Loucy (cell line): ENCODE results near the gene IGDCC3.

Source experiments
- H2AFZ ChIP-seq: fragments of 200-600 bp; sonication (generic); 2 replicates; pipeline ENCODE4 v1.6.0; 2016; ENCODE audit warnings: antibody characterized with exemption, mild to moderate bottlenecking, low read length, moderate library complexity
- H3F3A ChIP-seq: fragments of 200-600 bp; 2 replicates; pipeline ENCODE4 v1.6.0; 2016; ENCODE audit warnings: antibody characterized with exemption, low read depth, mild to moderate bottlenecking
- H3K27me3 ChIP-seq: fragments of 200-600 bp; sonication (generic); 2 replicates; pipeline ENCODE4 v1.6.1; 2014; ENCODE audit warnings: low read length, mild to moderate bottlenecking; ENCODE audit not compliant: insufficient read depth, poor library complexity, severe bottlenecking
- H3K36me3 ChIP-seq: fragments of 200-600 bp; sonication (generic); 2 replicates; pipeline ENCODE4 v1.6.1; 2016; ENCODE audit warnings: low read length; ENCODE audit not compliant: insufficient read depth
- H3K4me1 ChIP-seq: fragments of 200-600 bp; sonication (generic); 2 replicates; pipeline ENCODE4 v1.5.1; 2014; ENCODE audit warnings: low read length, mild to moderate bottlenecking; ENCODE audit not compliant: insufficient read depth, poor library complexity, severe bottlenecking
- H3K4me2 ChIP-seq: fragments of 200-600 bp; sonication (generic); 2 replicates; pipeline ENCODE4 v1.6.0; 2014; ENCODE audit warnings: antibody characterized with exemption, low read length, low read depth, mild to moderate bottlenecking; ENCODE audit not compliant: poor library complexity, severe bottlenecking
- H3K4me3 ChIP-seq: fragments of 200-600 bp; sonication (generic); 2 replicates; pipeline ENCODE4 v1.5.1; 2014; ENCODE audit warnings: low read length, mild to moderate bottlenecking, mixed read lengths; ENCODE audit not compliant: poor library complexity, severe bottlenecking
- H3K79me2 ChIP-seq: fragments of 200-600 bp; sonication (generic); 2 replicates; pipeline ENCODE4 v1.6.1; 2014; ENCODE audit warnings: low read length; ENCODE audit not compliant: insufficient read depth
- H3K9ac ChIP-seq: fragments of 200-600 bp; sonication (generic); 2 replicates; pipeline ENCODE4 v1.6.0; 2014; ENCODE audit warnings: mild to moderate bottlenecking, low read depth, low read length, moderate library complexity; ENCODE audit not compliant: poor library complexity, severe bottlenecking
- H3K9me2 ChIP-seq: fragments of 200-600 bp; sonication (generic); replicated peaks from 2 replicates; pipeline ENCODE4 v1.6.1; 2016; ENCODE audit warnings: low read depth, low read length, mixed read lengths
- H3K9me3 ChIP-seq: fragments of 200-600 bp; sonication (generic); 2 replicates; pipeline ENCODE4 v1.6.1; 2014; ENCODE audit warnings: mild to moderate bottlenecking, antibody characterized with exemption, low read length, low read depth; ENCODE audit not compliant: insufficient read depth
- H4K20me1 ChIP-seq: fragments of 200-600 bp; sonication (generic); 2 replicates; pipeline ENCODE4 v1.6.0; 2014; ENCODE audit warnings: antibody characterized with exemption, low read length, mild to moderate bottlenecking; ENCODE audit not compliant: insufficient read depth, poor library complexity, severe bottlenecking
- CTCF ChIP-seq: fragments of 200-600 bp; sonication (generic); conservative IDR thresholded peaks from 2 replicates; pipeline ENCODE4 v1.5.1; 2014; ENCODE audit warnings: mild to moderate bottlenecking, antibody characterized with exemption, low read length
- EZH2phosphoT487 ChIP-seq: fragments of 200-600 bp; IDR thresholded peaks from 2 replicates; pipeline ENCODE4 v1.6.1; 2018; ENCODE audit warnings: antibody characterized with exemption, mild to moderate bottlenecking, moderate library complexity, borderline replicate concordance

The IGDCC3 gene

DNA sequence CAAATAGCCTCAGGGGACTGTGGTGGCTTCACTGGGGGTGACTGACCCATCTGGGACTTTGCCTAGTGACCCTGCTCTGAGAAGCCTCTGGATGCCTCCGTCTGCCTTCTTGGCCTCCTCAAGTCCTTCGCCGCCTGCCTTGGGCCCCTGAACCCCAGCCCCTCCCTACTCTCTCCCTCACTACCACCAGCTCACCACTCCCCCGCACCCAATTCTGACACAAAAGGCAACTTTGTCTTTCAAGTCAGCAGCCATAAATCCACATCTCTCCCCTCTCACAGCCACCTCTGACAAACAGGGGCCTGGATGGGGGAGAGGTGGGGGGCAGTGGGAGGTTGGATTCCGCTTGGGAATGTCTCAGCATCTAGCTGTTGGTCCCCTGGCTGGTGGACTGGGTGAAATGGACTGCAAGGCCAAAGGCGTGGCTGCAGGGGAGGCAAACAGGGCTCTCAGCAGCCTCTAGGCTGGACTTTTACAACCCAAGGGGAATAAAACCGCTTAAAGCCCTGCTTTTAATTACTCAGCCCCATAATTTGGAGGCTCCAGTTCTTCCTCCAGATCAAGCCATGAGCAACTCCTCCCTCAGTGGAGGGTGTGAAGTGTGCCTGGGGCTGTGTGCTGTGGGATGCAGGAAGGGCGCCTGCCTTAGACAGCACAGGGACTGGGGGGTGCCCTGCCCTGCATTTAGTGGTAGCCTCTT lies 33.4 kb downstream of the IGDCC3 start:
- Histone ChIP-seq H4K20me1 (no peaks in the 10 kb centered on the region), H3K9me2 (no peaks in the 10 kb centered on the region), H3K9ac (no peak overlapping the region), H3K4me3 (no peak overlapping the region), H3K4me1 (peaks cover 12% of the 10 kb centered on the region), H3K27me3 (no peaks in the 10 kb centered on the region), H3K79me2 (no peaks in the 10 kb centered on the region), H3K4me2 (no peak overlapping the region), H3K36me3 (no peaks in the 10 kb centered on the region), H2AFZ (no peak overlapping the region), H3F3A (no peaks in the 10 kb centered on the region), H3K9me3 (no peaks in the 10 kb centered on the region)
- no peak for TF ChIP-seq CTCF
- TF ChIP-seq EZH2phosphoT487, result no peak

DNA sequence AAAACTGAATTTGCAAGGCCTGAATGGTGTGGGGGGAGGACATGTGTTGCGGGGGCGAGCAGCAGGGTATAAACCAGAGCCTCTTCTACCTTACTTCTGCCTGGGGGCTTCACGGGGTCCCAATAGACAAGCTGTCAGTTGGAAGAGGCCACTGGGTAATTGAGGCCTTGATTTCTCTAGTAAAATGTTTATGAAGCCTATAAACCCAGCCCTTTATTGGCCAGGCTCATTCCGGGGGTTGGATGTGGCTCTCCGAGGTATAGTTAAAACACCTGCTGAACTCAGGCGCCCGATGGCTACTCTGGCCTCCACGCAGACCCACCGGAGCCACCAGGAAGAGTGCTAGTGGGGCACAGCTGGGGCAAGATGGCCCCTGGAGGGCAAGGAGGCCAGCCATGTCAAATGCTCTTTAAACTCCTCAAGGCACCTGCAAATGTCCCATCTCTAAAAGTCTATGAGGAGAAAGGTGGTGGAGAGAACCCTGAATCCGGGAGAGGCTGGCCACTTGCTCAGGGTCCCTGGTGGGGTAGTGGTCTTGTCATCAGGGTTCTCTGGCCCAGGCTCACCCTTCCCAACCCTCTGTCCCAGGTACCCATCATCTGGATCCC lies 34.3 kb downstream of the IGDCC3 start:
- H4K20me1 ChIP-seq, result no peaks in the 10 kb centered on the region
- no peaks in the 10 kb centered on the region for H3F3A ChIP-seq
- H3K79me2 ChIP-seq, result no peaks in the 10 kb centered on the region
- peaks cover 13% of the 10 kb centered on the region for H3K4me1 ChIP-seq
- H3K4me3 ChIP-seq, result no peak overlapping the region
- no peak for TF ChIP-seq EZH2phosphoT487
- no peaks in the 10 kb centered on the region for H3K9me3 ChIP-seq
- H3K9ac ChIP-seq, result no peak overlapping the region
- no peak overlapping the region for H3K4me2 ChIP-seq
- no peaks in the 10 kb centered on the region for H3K36me3 ChIP-seq
- H2AFZ ChIP-seq, result no peak overlapping the region
- H3K27me3 ChIP-seq, result no peaks in the 10 kb centered on the region
- H3K9me2 ChIP-seq, result no peaks in the 10 kb centered on the region

GRCh38 chr15:65342493-65342892 lies 35.3 kb downstream of the IGDCC3 start:
- no peaks in the 10 kb centered on the region for H4K20me1 ChIP-seq
- H3K4me3 ChIP-seq, result no peak overlapping the region
- H3K9ac ChIP-seq, result no peak overlapping the region
- no peaks in the 10 kb centered on the region for H3F3A ChIP-seq
- H3K4me2 ChIP-seq, result no peak overlapping the region
- H3K4me1 ChIP-seq, result peaks cover 13% of the 10 kb centered on the region
- no peaks in the 10 kb centered on the region for H3K27me3 ChIP-seq
- no peaks in the 10 kb centered on the region for H3K79me2 ChIP-seq
- H3K9me3 ChIP-seq, result no peaks in the 10 kb centered on the region
- TF ChIP-seq EZH2phosphoT487 (no peak), CTCF (no peak)
- H3K36me3 ChIP-seq, result no peaks in the 10 kb centered on the region
- H3K9me2 ChIP-seq, result no peaks in the 10 kb centered on the region
- no peak overlapping the region for H2AFZ ChIP-seq
